NCI-H128 (cell line): ENCODE results near the gene PKD1L1.

Experiments used
- DNase-seq: peaks from one replicate; lab custom pipeline; 2025; ENCODE audit not compliant: unreplicated experiment; lab: John Stamatoyannopoulos, UW

The PKD1L1 gene

GRCh38 chr7:47877336-47877735 is 70.9 kb downstream of the PKD1L1 start:
- DNase-seq = no peak

- no peak for DNase-seq
Measured at GRCh38 chr7:47875998-47876744, 72.1 kb downstream of the PKD1L1 start.

- no peak for DNase-seq
Measured at GRCh38 chr7:47875406-47875805, 72.9 kb downstream of the PKD1L1 start.

GRCh38 chr7:47873762-47874161 is 74.5 kb downstream of the PKD1L1 start:
- DNase-seq = no peak

- no peak for DNase-seq
Measured at GRCh38 chr7:47867286-47867685, 81.0 kb downstream of the PKD1L1 start.

GRCh38 chr7:47866120-47866519 is 82.1 kb downstream of the PKD1L1 start:
- DNase-seq = no peak

GRCh38 chr7:47852330-47853245 is 95.7 kb downstream of the PKD1L1 start:
- no peak for DNase-seq

GRCh38 chr7:47847207-47847606 is 101.1 kb downstream of the PKD1L1 start:
- DNase-seq = no peak

- no peak for DNase-seq
Measured at GRCh38 chr7:47846138-47846836, 102.0 kb downstream of the PKD1L1 start.

GRCh38 chr7:47844311-47844710 is 104.0 kb downstream of the PKD1L1 start:
- DNase-seq = no peak

- no peak for DNase-seq
Measured at GRCh38 chr7:47843291-47843690, 105.0 kb downstream of the PKD1L1 start.

- no peak for DNase-seq
Measured at GRCh38 chr7:47839381-47839780, 108.9 kb downstream of the PKD1L1 start.

- no peak for DNase-seq
Measured at GRCh38 chr7:47837826-47838225, 110.4 kb downstream of the PKD1L1 start.

GRCh38 chr7:47836503-47837202 is 111.6 kb downstream of the PKD1L1 start:
- no peak for DNase-seq

GRCh38 chr7:47836080-47836479 is 112.2 kb downstream of the PKD1L1 start:
- no peak for DNase-seq

- DNase-seq = no peak
Measured at GRCh38 chr7:47833211-47833610, 115.1 kb downstream of the PKD1L1 start.

GRCh38 chr7:47832105-47832715 is 116.1 kb downstream of the PKD1L1 start:
- no peak for DNase-seq

GRCh38 chr7:47830015-47830414 is 118.3 kb downstream of the PKD1L1 start:
- no peak for DNase-seq

GRCh38 chr7:47827871-47828270 is 120.4 kb downstream of the PKD1L1 start:
- no peak for DNase-seq

- no peak for DNase-seq
Measured at GRCh38 chr7:47827351-47827756, 120.9 kb downstream of the PKD1L1 start.
